Loucy (cell line): ENCODE results near the gene TMEM182.

ENCODE experiments used
- EZH2phosphoT487 ChIP-seq: fragments of 200-600 bp; IDR thresholded peaks from 2 replicates; pipeline ENCODE4 v1.6.1; 2018; ENCODE audit warnings: antibody characterized with exemption, mild to moderate bottlenecking, moderate library complexity, borderline replicate concordance
- TF ChIP-seq, protein P1 (sequence below): fragments of 200-600 bp; sonication (generic); conservative IDR thresholded peaks from 2 replicates; pipeline ENCODE4 v1.5.1; 2014; ENCODE audit warnings: mild to moderate bottlenecking, antibody characterized with exemption, low read length

DNA sequence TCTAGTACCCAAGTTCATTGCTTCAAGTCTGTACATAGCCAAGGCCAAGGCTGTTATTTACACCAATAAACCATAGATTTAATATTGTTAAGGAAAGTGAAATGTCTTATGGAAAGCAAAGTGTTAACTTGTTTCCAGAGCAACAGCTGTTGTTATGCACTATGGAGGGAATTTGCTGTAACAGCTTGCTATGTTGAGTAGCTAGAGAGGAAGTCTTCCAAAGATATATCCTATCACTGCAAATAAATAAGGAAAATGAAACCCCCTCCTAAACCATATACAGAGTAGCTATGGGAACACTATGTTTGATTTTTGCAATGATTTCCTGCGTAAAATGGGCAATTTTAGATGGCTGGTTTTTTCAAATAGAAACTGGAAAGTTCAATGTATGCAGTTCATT is 21.1 kb downstream of the TMEM182 start:
- TF ChIP-seq, protein P1, sequence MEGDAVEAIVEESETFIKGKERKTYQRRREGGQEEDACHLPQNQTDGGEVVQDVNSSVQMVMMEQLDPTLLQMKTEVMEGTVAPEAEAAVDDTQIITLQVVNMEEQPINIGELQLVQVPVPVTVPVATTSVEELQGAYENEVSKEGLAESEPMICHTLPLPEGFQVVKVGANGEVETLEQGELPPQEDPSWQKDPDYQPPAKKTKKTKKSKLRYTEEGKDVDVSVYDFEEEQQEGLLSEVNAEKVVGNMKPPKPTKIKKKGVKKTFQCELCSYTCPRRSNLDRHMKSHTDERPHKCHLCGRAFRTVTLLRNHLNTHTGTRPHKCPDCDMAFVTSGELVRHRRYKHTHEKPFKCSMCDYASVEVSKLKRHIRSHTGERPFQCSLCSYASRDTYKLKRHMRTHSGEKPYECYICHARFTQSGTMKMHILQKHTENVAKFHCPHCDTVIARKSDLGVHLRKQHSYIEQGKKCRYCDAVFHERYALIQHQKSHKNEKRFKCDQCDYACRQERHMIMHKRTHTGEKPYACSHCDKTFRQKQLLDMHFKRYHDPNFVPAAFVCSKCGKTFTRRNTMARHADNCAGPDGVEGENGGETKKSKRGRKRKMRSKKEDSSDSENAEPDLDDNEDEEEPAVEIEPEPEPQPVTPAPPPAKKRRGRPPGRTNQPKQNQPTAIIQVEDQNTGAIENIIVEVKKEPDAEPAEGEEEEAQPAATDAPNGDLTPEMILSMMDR, result no peak
- no peak for TF ChIP-seq EZH2phosphoT487
